ENCODE measurements around the gene EEA1.

DNA sequence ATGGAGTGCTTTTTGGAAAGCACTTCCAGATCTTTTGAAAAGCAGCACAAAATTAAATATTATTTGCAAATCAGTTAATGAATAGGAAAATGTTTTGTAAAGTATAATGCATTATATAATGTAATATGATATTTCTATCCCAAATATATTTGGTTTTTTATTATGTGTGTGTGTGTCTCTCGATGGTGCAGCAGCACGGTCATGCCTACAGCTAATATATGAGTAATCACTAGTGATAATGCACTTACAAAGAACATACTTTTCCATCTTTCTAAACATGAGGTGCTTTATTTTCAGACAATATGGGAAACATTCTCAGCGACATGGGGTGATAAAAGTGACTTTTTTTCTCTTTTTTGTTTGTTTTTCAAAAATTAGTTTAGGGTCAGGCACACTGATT lies 1.3 kb upstream of the EEA1 start:
- no peak for TF ChIP-seq CTCF (IDR thresholded peaks at IDR 0.05; ENCODE audit: insufficient read depth, low read length, poor library complexity, severe bottlenecking)
- no peak for TF ChIP-seq EZH2phosphoT487 (conservative IDR thresholded peaks at IDR 0.05; ENCODE audit: low read length)
